Choroid plexus epithelial cell (primary cell): ENCODE measurements around the gene ZNF560.
A peak's percentile ranks its signal among the peaks of the same experiment; 100 is the strongest.

Experiments used
- DNase-seq: peaks from one replicate; pipeline ENCODE4 v3.0.0-alpha.2; 2010; ENCODE audit warnings: low read depth
- H3K4me3 ChIP-seq: 2 replicates; pipeline ENCODE4 v1.5.1; 2011; ENCODE audit warnings: low read depth, mild to moderate bottlenecking, control low read depth, low read length, moderate library complexity
- CTCF ChIP-seq: conservative IDR thresholded peaks from 2 replicates; pipeline ENCODE4 v1.5.1; 2011; ENCODE audit warnings: low read depth, mild to moderate bottlenecking, control low read depth, inconsistent platforms, low read length, moderate library complexity

ZNF560 gene

GRCh38 chr19:9435279-9436268 lies 62.8 kb downstream of the ZNF560 start, which contains the start of gene ZNF266:
Gene ZNF266 (minus strand): TSS chr19:9435573. CDS start chr19:9420089, 15,484 bp downstream.
- TF ChIP-seq CTCF, result peak; percentile 73
- H3K4me3 ChIP-seq, result peak within 1 kb of the TSS; percentile 74
- DNase-seq, result peak; percentile 94

- peak; percentile 68 for DNase-seq
- peak; percentile 80 for TF ChIP-seq CTCF
- H3K4me3 ChIP-seq, result no peak overlapping the region
These were observed 66.9 kb downstream of the ZNF560 start for GRCh38 chr19:9431475-9431874.

DNA sequence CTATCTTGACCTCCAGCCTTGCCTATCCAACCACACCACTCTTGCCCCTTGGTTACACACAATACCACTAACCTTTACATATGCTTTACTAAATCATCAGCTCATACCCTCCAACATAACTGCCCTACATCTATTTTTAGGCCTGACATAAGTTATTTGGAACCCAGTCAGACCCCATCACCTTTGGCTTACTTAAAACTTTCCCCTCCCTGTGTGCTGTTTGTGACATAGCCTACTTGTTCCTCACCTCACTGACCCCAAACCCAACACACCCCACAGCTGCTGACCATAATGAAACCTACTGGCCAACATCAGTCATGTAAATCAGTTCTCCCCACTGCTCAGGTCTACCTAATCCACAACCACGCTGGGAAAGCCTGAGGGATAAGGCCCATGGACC lies 68.0 kb downstream of the ZNF560 start:
- no peak overlapping the region for H3K4me3 ChIP-seq
- TF ChIP-seq CTCF, result no peak
- no peak for DNase-seq

DNA sequence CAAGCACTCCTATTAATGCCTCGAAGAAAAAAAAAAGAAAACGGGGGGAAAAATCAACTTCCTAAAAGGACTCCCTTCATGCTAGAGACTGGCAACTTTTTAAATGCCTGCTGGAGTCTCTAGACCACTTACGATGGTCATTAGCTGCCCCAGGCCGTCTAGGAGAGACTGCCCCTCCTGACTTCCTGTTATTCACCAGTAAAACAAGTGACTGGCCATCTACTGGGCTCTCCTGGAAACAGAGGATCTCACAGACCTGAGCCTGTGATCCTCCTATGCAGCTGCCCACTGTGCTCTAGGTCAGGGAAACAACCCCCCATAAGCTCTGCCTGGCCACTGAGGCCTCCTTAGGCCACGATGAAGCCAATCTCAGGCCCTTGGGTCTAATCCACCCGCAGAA lies 70.5 kb downstream of the ZNF560 start:
- no peak for TF ChIP-seq CTCF

More for the DNA sequence above, 70.5 kb downstream of the ZNF560 start:
- DNase-seq, result no peak
- no peak overlapping the region for H3K4me3 ChIP-seq
